NCI-H2081 (cell line): ENCODE data around the gene PGM5.

ENCODE experiments used
- DNase-seq, 2 experiments: peaks; one replicate each; lab custom pipeline; 2025; lab: John Stamatoyannopoulos, UW

Gene PGM5

GRCh38 chr9:68538200-68538599 is 181.8 kb downstream of the PGM5 start:
- DNase-seq: no peak

GRCh38 chr9:68540712-68541535 is 184.5 kb downstream of the PGM5 start, which contains the start of gene TMEM252:
TSS of gene TMEM252 (minus strand) at chr9:68540883. CDS start at chr9:68540814, 69 bp downstream.
- no peak for DNase-seq

GRCh38 chr9:68541568-68541967 is 185.2 kb downstream of the PGM5 start:
- DNase-seq: no peak

GRCh38 chr9:68545033-68545705 is 188.8 kb downstream of the PGM5 start:
- no peak for DNase-seq

GRCh38 chr9:68546596-68547390 is 190.4 kb downstream of the PGM5 start:
- no peak for DNase-seq

GRCh38 chr9:68547417-68547816 is 191.0 kb downstream of the PGM5 start:
- DNase-seq: no peak

- no peak for DNase-seq
Measured at GRCh38 chr9:68548241-68548640, 191.8 kb downstream of the PGM5 start.

GRCh38 chr9:68551191-68551590 is 194.8 kb downstream of the PGM5 start:
- DNase-seq: no peak

GRCh38 chr9:68552700-68553476 is 196.5 kb downstream of the PGM5 start:
- DNase-seq: no peak

GRCh38 chr9:68555437-68556150 is 199.2 kb downstream of the PGM5 start:
- no peak for DNase-seq

GRCh38 chr9:68558545-68558944 is 202.1 kb downstream of the PGM5 start:
- DNase-seq: no peak

- DNase-seq: no peak
Measured at GRCh38 chr9:68560071-68560844, 203.8 kb downstream of the PGM5 start.

GRCh38 chr9:68562461-68562860 is 206.1 kb downstream of the PGM5 start:
- DNase-seq: no peak

GRCh38 chr9:68567565-68567964 is 211.2 kb downstream of the PGM5 start:
- DNase-seq: no peak

GRCh38 chr9:68574150-68574549 is 217.7 kb downstream of the PGM5 start:
- no peak for DNase-seq

- no peak for DNase-seq
Measured at GRCh38 chr9:68575817-68576216, 219.4 kb downstream of the PGM5 start.

GRCh38 chr9:68577774-68578591 is 221.6 kb downstream of the PGM5 start:
- no peak for DNase-seq
